AG04449 (cell line): ENCODE results near the gene NIP7.

Experiments used
- CTCF ChIA-PET: fragments of 350-600 bp; formaldehyde crosslinking; extraction: SDS; loops from one replicate; lab custom pipeline; 2021; ENCODE audit warnings: antibody characterized with exemption; lab: Yijun Ruan, JAX
- POLR2A ChIA-PET: fragments of 400-600, 350-600 bp; formaldehyde crosslinking; extraction: SDS; loops from one replicate; lab custom pipeline; 2020; ENCODE audit warnings: antibody characterized with exemption, inconsistent platforms; lab: Yijun Ruan, JAX
- DNase-seq: peaks from one replicate; pipeline ENCODE4 v3.0.0-alpha.2; 2010; ENCODE audit warnings: low read depth, low spot score
- H3K4me3 ChIP-seq: 2 replicates; pipeline ENCODE4 v1.5.1; 2011; ENCODE audit warnings: low read depth, mild to moderate bottlenecking, control low read depth, low read length
- CTCF ChIP-seq: IDR thresholded peaks from one replicate; pipeline ENCODE4 v1.5.1; 2011; ENCODE audit warnings: mild to moderate bottlenecking, moderate library complexity, low read length, control low read depth, inconsistent platforms; ENCODE audit not compliant: insufficient read depth; ENCODE audit errors: missing control alignments

Gene NIP7

GRCh38 chr16:69324585-69325253 lies 14.9 kb upstream of the NIP7 start:
- H3K4me3 ChIP-seq: no peak overlapping the region
- TF ChIP-seq CTCF: no peak
- CTCF ChIA-PET: interaction anchor here (2.6 to 8.9 kb wide), 2 partner anchors 10 to 174 kb away, joined by 6 to 52 read pairs; no protein-coding TSS in a partner anchor
- POLR2A ChIA-PET: no interaction called here
- DNase-seq: no peak

GRCh38 chr16:69325784-69326171 lies 13.8 kb upstream of the NIP7 start:
- ChIA-PET POLR2A (no interaction called here), CTCF (interaction anchor here (1.0 to 8.9 kb wide), 6 partner anchors 11 to 429 kb away, joined by 3 to 52 read pairs (median 4); partner anchors contain the start of gene NOB1)
- DNase-seq: no peak
- no peak for TF ChIP-seq CTCF
- no peak overlapping the region for H3K4me3 ChIP-seq

- no peak for TF ChIP-seq CTCF
- POLR2A ChIA-PET: interaction anchor here (0.5 kb wide), 1 partner anchor 8 kb away, joined by 3 read pairs; no protein-coding TSS in a partner anchor
- DNase-seq: no peak
- H3K4me3 ChIP-seq: no peak overlapping the region
- CTCF ChIA-PET: interaction anchor here (0.6 to 8.9 kb wide), 9 partner anchors 10 to 429 kb away, joined by 3 to 52 read pairs (median 3); partner anchors contain the start of gene NOB1
Measured at GRCh38 chr16:69326172-69326873, 13.2 kb upstream of the NIP7 start.

- POLR2A ChIA-PET: no interaction called here
- no peak overlapping the region for H3K4me3 ChIP-seq
- CTCF ChIA-PET: interaction anchor here (1.0 to 8.9 kb wide), 9 partner anchors 9 to 427 kb away, joined by 3 to 52 read pairs (median 4); partner anchors contain the start of gene NOB1
- DNase-seq: no peak
- no peak for TF ChIP-seq CTCF
Measured at GRCh38 chr16:69327585-69328310, 11.8 kb upstream of the NIP7 start.

- DNase-seq: no peak
- CTCF ChIA-PET: interaction anchor here (1.3 to 8.9 kb wide), 6 partner anchors 10 to 426 kb away, joined by 4 to 52 read pairs (median 6); partner anchors contain the start of genes COG8, NIP7 and NOB1
- no peak for TF ChIP-seq CTCF
- POLR2A ChIA-PET: interaction anchor here (1.1 kb wide), 1 partner anchor 9 kb away, joined by 3 read pairs; no protein-coding TSS in a partner anchor
- peak overlapping the region; percentile 83 for H3K4me3 ChIP-seq
Measured at GRCh38 chr16:69328854-69329316, 10.7 kb upstream of the NIP7 start.
